ENCODE data around the gene SERPINE2.
A peak's percentile ranks its signal among the peaks of the same experiment; 100 is the strongest.

The SERPINE2 gene

DNA sequence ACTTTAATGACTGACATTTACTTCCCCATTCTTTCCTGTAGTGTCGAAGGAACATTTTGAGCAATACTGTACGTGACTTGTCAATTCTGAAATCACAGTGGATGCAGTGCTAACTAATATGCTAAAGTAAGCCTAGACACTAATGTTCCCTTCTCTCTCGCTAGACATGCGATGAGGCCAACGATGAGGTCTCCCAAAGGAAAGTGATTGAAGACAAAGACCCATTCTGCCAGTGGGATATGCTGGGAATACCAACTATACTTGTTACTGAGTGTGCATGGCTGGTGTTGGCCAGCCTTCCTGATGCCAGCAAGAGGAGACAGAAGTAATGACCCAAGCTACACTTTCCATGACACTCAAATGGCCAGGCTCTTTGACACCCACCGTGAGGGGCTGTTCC, 2.5 kb upstream of the SERPINE2 start:
- TF ChIP-seq TAF1 (IDR thresholded peaks at IDR 0.05; ENCODE audit: borderline replicate concordance, low read depth, low read length) (no peak), POLR2AphosphoS5 (IDR thresholded peaks at IDR 0.05; ENCODE audit: low read depth, low read length) (no peak), POLR2A (IDR thresholded peaks at IDR 0.05; ENCODE audit: low read depth, low read length) (no peak)
- DNase-seq (ENCODE audit: insufficient read length) (no peak), FAIRE-seq (no peak)

DNA sequence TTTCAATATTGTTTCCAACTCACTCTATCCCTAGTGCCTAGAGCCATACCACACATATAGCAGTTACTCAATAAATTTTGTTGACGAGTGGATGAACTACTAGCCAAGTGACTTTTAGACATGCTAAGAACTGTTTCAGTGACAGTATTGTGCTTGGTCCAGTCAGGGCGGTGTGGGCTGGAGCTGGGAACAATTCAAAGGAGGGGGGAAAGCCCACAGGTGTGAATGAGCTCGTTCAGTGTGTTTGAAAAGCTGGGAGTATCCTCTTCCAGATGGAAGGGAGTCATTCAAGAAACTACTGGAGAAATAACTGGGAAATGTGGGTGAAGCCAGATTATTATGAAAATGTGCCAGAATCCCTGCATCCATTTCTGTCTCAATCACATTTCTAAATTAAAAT, 1.7 kb upstream of the SERPINE2 start:
- FAIRE-seq (no peak), DNase-seq (ENCODE audit: insufficient read length) (no peak)
- no peak for TF ChIP-seq POLR2AphosphoS5 (IDR thresholded peaks at IDR 0.05; ENCODE audit: low read depth, low read length)
- no peak for TF ChIP-seq TAF1 (IDR thresholded peaks at IDR 0.05; ENCODE audit: borderline replicate concordance, low read depth, low read length)
- no peak for TF ChIP-seq POLR2A (IDR thresholded peaks at IDR 0.05; ENCODE audit: low read depth, low read length)

DNA sequence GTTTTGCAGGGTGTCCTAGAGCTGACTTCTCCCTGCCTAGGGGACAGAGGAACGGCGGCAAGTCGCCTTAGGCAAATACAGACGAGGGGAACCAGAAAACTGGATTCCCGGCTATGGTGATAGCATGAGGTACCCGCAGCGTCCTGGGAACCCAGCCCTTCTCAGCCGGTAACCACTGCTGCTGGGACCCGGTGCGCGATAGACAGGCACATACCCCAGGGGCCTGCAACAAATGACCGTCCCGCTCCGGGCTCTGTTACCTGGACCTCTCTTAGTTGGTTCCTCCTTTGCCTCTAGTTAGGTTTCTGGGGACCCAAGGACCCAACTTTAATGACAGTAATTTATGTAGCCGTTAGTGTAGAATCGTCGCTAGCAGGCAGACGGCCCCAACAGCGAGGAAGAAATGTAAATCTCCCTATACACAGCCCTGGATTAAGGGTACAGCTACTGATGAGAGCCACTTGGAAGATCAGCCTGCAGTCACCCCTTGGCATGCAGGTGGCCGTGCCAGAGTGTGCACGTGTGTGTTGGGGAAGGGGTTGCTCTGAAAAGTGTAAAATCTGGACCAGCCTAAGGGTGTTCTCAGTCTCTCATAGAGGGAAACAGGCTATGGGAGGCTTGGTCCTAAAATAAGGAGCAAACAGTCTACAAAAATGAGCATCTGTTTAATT, 819 bp upstream of the SERPINE2 start:
- DNase-seq (ENCODE audit: insufficient read length) (no peak), FAIRE-seq (no peak)
- no peak for TF ChIP-seq TAF1 (IDR thresholded peaks at IDR 0.05; ENCODE audit: borderline replicate concordance, low read depth, low read length)
- no peak for TF ChIP-seq POLR2A (IDR thresholded peaks at IDR 0.05; ENCODE audit: low read depth, low read length)
- no peak for TF ChIP-seq POLR2AphosphoS5 (IDR thresholded peaks at IDR 0.05; ENCODE audit: low read depth, low read length)

DNA sequence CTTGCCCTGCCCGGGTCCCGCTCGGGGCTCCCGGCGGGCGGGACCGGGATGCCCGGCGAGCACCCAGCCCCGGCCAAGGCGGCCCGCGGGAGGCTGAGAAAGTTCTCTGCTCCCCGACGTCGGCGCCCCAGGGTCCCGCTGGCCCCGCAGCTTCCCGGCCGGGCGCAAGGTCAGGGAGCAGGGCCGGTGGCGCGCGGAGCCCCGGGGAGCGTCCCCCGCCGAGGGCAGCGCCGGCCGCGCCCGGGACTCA, 331 bp downstream of the SERPINE2 start:
- no peak for TF ChIP-seq POLR2A (IDR thresholded peaks at IDR 0.05; ENCODE audit: low read depth, low read length)
- TF ChIP-seq TAF1 (IDR thresholded peaks at IDR 0.05; ENCODE audit: borderline replicate concordance, low read depth, low read length): no peak
- no peak for TF ChIP-seq POLR2AphosphoS5 (IDR thresholded peaks at IDR 0.05; ENCODE audit: low read depth, low read length)
- FAIRE-seq (no peak), DNase-seq (ENCODE audit: insufficient read length) (no peak)

DNA sequence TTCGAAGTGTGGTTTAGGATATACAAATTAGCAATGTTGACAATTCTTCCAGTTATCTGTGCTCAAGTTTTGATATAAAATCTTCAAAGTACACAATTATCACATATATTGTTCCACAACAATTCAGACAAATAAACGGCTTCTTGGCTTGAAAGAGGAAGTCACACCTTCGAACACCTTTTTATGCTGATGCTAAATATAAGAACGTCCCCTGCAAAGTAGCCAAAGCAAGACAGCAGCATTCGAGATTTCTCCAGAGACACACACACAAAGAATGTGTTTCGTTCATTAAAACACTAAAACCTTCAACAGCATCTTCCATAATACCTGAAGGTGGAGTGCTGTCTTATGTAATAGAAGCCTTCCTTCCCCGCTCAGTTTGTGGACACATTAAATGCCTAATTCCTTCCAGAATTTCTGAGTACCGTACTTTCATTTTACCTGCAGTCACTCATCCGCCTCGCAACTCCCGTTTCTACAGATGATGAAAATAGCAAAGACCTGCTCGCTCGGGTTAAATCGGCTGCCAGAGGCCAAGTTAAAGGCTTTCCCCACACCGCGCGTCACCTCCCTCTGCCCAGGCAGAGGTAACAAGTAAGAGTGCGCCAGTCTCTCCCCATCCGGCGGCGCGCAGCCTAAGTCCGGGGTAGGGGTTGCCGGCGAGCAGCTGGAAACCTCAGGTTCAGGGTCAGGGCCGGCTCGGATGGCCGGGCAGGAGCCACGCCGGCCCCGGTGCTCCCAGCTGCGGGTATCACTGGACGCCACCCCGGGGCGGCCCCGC, 847 bp downstream of the SERPINE2 start:
- TF ChIP-seq POLR2AphosphoS5 (IDR thresholded peaks at IDR 0.05; ENCODE audit: low read depth, low read length) (no peak), POLR2A (IDR thresholded peaks at IDR 0.05; ENCODE audit: low read depth, low read length) (no peak), TAF1 (IDR thresholded peaks at IDR 0.05; ENCODE audit: borderline replicate concordance, low read depth, low read length) (no peak)
- FAIRE-seq: no peak
- peak; percentile 31 for DNase-seq (ENCODE audit: insufficient read length)

DNA sequence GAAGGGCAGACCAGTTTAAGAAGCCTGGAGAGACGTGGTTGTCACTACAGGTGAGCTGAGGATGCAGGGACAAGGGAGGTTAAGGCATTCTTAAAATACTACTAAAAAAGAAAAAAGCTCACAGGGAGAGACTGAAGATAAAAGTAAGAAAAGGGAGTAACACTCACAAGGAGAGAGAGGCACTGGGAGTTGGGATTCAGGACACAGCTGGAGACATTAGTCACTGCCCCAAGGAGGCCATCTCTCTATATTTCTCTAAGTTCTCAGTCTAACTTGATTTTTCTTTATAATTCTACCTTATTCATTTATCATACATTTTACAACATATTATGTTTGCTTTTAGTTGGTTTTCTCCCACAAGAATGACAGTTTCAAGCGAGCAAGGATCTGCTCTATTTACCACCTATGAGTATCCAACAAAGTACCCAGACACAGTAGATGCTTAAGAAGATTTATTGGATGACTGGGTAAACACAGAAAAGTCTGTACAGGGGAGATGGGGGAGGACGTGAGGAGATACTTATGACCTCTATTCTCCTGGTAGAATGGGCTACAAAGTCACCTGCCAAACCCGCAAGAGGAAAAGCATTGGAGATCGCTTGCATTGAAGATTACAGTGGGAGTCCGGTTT, 2.2 kb downstream of the SERPINE2 start:
- FAIRE-seq (no peak), DNase-seq (ENCODE audit: insufficient read length) (no peak)
- TF ChIP-seq POLR2A (IDR thresholded peaks at IDR 0.05; ENCODE audit: low read depth, low read length) (no peak), TAF1 (IDR thresholded peaks at IDR 0.05; ENCODE audit: borderline replicate concordance, low read depth, low read length) (no peak), POLR2AphosphoS5 (IDR thresholded peaks at IDR 0.05; ENCODE audit: low read depth, low read length) (no peak)

DNA sequence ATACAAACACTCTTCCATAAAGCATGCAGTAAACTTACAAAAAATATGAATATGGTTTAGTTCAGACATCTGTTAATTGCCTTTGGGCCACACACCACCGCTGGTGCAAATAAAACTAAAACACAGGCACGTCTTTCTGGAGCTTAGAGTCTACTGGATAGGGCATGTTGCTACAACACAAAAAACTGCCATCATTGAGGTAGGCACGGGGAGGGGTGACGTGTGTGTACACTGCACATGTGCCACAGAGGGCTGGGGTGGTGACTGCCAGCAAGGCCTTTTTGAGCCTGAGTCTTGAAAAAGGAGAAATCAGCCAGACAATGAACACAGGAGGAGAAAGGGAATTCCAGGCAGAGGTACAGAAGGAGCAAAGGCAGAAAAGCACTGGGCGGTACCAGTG, 5.1 kb downstream of the SERPINE2 start:
- no peak for FAIRE-seq
- TF ChIP-seq POLR2AphosphoS5 (IDR thresholded peaks at IDR 0.05; ENCODE audit: low read depth, low read length): no peak
- TF ChIP-seq POLR2A (IDR thresholded peaks at IDR 0.05; ENCODE audit: low read depth, low read length): no peak
- no peak for TF ChIP-seq TAF1 (IDR thresholded peaks at IDR 0.05; ENCODE audit: borderline replicate concordance, low read depth, low read length)
- no peak for DNase-seq (ENCODE audit: insufficient read length)

DNA sequence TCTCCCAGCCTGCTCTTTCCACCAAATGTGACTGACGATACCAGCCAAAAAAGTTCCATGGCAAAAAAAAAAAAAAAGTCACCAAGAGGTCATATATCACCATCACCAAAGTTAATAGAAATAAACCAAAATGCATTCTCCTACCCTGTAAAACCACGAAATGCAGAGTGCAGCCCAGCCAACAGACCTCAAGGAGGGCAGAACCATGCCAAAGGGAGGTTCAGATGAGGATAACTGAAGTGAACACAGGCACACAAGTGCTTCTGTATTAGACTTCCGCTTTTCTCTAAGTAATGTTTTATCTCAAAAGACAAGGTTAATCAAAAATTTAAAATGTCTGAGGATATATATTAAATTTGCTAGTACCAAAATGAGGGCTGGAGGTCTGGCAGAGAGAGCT, 5.5 kb downstream of the SERPINE2 start:
- DNase-seq (ENCODE audit: insufficient read length) (no peak), FAIRE-seq (no peak)
- no peak for TF ChIP-seq POLR2AphosphoS5 (IDR thresholded peaks at IDR 0.05; ENCODE audit: low read depth, low read length)
- TF ChIP-seq TAF1 (IDR thresholded peaks at IDR 0.05; ENCODE audit: borderline replicate concordance, low read depth, low read length): no peak
- TF ChIP-seq POLR2A (IDR thresholded peaks at IDR 0.05; ENCODE audit: low read depth, low read length): no peak

DNA sequence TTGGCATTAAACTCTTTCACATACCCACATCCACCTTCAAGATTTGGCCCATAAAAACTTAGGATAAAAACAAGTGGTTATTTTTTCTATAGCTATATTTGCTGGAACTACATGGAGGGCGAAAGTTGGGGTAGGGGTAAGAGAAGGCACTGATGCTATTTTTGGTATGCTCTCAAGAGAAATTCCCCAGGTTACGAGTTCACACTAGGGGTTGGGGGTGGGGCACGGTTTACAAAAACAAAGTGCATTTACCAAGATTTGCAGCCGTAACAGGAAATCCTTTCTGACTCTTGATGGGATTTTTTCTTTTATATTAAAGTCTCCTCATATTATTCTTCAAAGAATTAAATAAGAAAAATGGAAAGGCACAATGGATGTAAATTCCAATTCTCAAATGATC, 6.8 kb downstream of the SERPINE2 start:
- TF ChIP-seq POLR2A (IDR thresholded peaks at IDR 0.05; ENCODE audit: low read depth, low read length): no peak
- no peak for TF ChIP-seq TAF1 (IDR thresholded peaks at IDR 0.05; ENCODE audit: borderline replicate concordance, low read depth, low read length)
- no peak for TF ChIP-seq POLR2AphosphoS5 (IDR thresholded peaks at IDR 0.05; ENCODE audit: low read depth, low read length)
- FAIRE-seq (no peak), DNase-seq (ENCODE audit: insufficient read length) (no peak)

DNA sequence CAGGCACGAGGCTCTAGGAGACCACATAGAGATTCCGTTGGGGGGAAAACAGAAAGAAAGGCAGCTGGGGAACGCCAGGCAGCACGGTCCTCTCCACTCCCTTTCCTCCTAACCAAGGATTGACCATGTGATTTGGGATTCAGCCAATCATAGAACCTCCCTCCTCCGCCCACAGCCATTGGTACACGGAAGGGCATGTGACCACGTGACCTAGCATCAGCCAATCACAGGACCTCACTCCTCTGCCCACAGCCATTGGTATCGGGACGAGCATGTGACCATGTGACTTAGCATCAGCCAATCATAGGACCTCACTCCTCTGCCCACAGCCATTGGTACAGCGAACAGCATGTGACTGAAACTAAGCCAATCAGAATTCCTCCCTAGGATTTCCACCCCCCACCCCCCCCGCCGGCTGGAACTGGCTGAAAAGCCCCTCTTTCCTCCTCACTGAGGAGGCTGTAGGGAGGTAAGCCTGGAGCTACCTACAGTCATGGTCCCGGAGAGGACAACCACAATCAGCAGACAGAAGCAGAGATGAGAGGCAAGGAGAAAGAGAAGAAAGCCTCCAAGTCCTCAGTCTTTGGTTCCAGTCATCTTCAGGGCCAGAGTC, 7.6 kb downstream of the SERPINE2 start:
- TF ChIP-seq POLR2A (IDR thresholded peaks at IDR 0.05; ENCODE audit: low read depth, low read length): no peak
- no peak for TF ChIP-seq POLR2AphosphoS5 (IDR thresholded peaks at IDR 0.05; ENCODE audit: low read depth, low read length)
- no peak for TF ChIP-seq TAF1 (IDR thresholded peaks at IDR 0.05; ENCODE audit: borderline replicate concordance, low read depth, low read length)
- no peak for DNase-seq (ENCODE audit: insufficient read length)
- FAIRE-seq: no peak

DNA sequence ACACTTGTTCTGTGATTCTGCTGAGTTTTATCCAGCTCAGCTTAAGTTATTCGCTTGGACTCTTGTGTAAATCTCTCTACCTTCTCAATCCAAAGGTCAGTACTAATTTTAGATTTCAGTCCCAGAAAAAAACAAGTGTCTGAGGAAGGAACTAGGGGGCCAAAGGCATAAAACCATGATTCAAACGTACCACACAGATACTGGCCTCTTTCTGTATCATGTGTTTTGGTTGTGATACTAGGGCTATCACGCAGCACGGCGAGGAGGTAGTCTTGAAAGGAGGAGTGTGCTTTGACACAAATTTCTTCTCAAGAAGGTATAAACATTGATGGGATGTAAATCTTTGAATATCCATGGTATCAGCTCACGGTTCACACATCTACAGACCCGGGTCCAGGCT, 8.3 kb downstream of the SERPINE2 start:
- FAIRE-seq: no peak
- TF ChIP-seq POLR2AphosphoS5 (IDR thresholded peaks at IDR 0.05; ENCODE audit: low read depth, low read length) (no peak), TAF1 (IDR thresholded peaks at IDR 0.05; ENCODE audit: borderline replicate concordance, low read depth, low read length) (no peak), POLR2A (IDR thresholded peaks at IDR 0.05; ENCODE audit: low read depth, low read length) (no peak)
- no peak for DNase-seq (ENCODE audit: insufficient read length)
